Fibroblast of mammary gland (primary cell): ENCODE measurements around the gene AKNA.

Source experiments
- DNase-seq: peaks from one replicate; pipeline ENCODE4 v3.0.0-alpha.2; 2010; ENCODE audit warnings: low read depth
- H3K4me3 ChIP-seq: 2 replicates; pipeline ENCODE4 v1.5.1; 2011; ENCODE audit warnings: low read depth, mild to moderate bottlenecking, low read length, moderate library complexity; ENCODE audit not compliant: control insufficient read depth
- CTCF ChIP-seq: conservative IDR thresholded peaks from 2 replicates; pipeline ENCODE4 v1.5.1; 2011; ENCODE audit warnings: low read depth, low read length, inconsistent platforms; ENCODE audit not compliant: control insufficient read depth, insufficient read depth

AKNA gene

GRCh38 chr9:114405294-114406034, 17.7 kb upstream of the AKNA start:
- DNase-seq: peak; percentile 76
- no peak overlapping the region for H3K4me3 ChIP-seq
- TF ChIP-seq CTCF: peak; percentile 78

- no peak for TF ChIP-seq CTCF
- H3K4me3 ChIP-seq: no peak overlapping the region
- DNase-seq: no peak
These were observed 16.7 kb upstream of the AKNA start for GRCh38 chr9:114404531-114404930.

GRCh38 chr9:114403153-114403756, 15.5 kb upstream of the AKNA start:
- no peak for DNase-seq
- no peak for TF ChIP-seq CTCF
- no peak overlapping the region for H3K4me3 ChIP-seq

- DNase-seq: no peak
- no peak for TF ChIP-seq CTCF
- H3K4me3 ChIP-seq: no peak overlapping the region
These were observed 13.6 kb upstream of the AKNA start for GRCh38 chr9:114401344-114401743.

GRCh38 chr9:114400772-114401171, 13.0 kb upstream of the AKNA start:
- H3K4me3 ChIP-seq: no peak overlapping the region
- no peak for TF ChIP-seq CTCF
- no peak for DNase-seq

GRCh38 chr9:114400219-114400618, 12.4 kb upstream of the AKNA start:
- no peak for TF ChIP-seq CTCF
- DNase-seq: no peak
- H3K4me3 ChIP-seq: no peak overlapping the region

- no peak for TF ChIP-seq CTCF
- no peak overlapping the region for H3K4me3 ChIP-seq
- no peak for DNase-seq
These were observed 11.6 kb upstream of the AKNA start for GRCh38 chr9:114399381-114399780.
